ENCODE data around the gene MSTO1.
"Not testable (repeated sequence)": the region's sequence is repeated elsewhere in the genome, so short reads cannot be mapped to it uniquely, and the experiment has no call there.

MSTO1 gene

GRCh38 chr1:155613226-155613625, 3.2 kb downstream of the MSTO1 start:
- not testable (repeated sequence) for DNase-seq (ENCODE audit: low read depth)

GRCh38 chr1:155622191-155622590, 12.2 kb downstream of the MSTO1 start:
- no peak for DNase-seq (ENCODE audit: low read depth)

- no peak for DNase-seq (ENCODE audit: low read depth)
Observed at GRCh38 chr1:155623357-155623756, 13.3 kb downstream of the MSTO1 start.

- DNase-seq (ENCODE audit: low read depth): not testable (repeated sequence)
Observed at GRCh38 chr1:155626428-155626827, 16.4 kb downstream of the MSTO1 start.

- DNase-seq (ENCODE audit: low read depth): no peak
Observed at GRCh38 chr1:155636397-155637153, 26.6 kb downstream of the MSTO1 start.

- DNase-seq (ENCODE audit: low read depth): no peak
Observed at GRCh38 chr1:155640367-155640766, 30.3 kb downstream of the MSTO1 start.

- not testable (repeated sequence) for DNase-seq (ENCODE audit: low read depth)
Observed at GRCh38 chr1:155642559-155643180, 32.7 kb downstream of the MSTO1 start.

- no peak for DNase-seq (ENCODE audit: low read depth)
Observed at GRCh38 chr1:155643230-155643629, 33.2 kb downstream of the MSTO1 start.

- no peak for DNase-seq (ENCODE audit: low read depth)
Observed at GRCh38 chr1:155645034-155645598, 35.1 kb downstream of the MSTO1 start.

GRCh38 chr1:155645648-155646047, 35.6 kb downstream of the MSTO1 start:
- DNase-seq (ENCODE audit: low read depth): no peak

GRCh38 chr1:155646307-155646706, 36.3 kb downstream of the MSTO1 start:
- no peak for DNase-seq (ENCODE audit: low read depth)

- DNase-seq (ENCODE audit: low read depth): no peak
Observed at GRCh38 chr1:155648207-155649147, 38.5 kb downstream of the MSTO1 start.

GRCh38 chr1:155649676-155650075, 39.7 kb downstream of the MSTO1 start:
- no peak for DNase-seq (ENCODE audit: low read depth)

- no peak for DNase-seq (ENCODE audit: low read depth)
Observed at GRCh38 chr1:155650231-155650757, 40.3 kb downstream of the MSTO1 start.

- no peak for DNase-seq (ENCODE audit: low read depth)
Observed at GRCh38 chr1:155651861-155652661, 42.0 kb downstream of the MSTO1 start.

GRCh38 chr1:155652951-155653350, 42.9 kb downstream of the MSTO1 start:
- no peak for DNase-seq (ENCODE audit: low read depth)

- no peak for DNase-seq (ENCODE audit: low read depth)
Observed at GRCh38 chr1:155657463-155657862, 47.4 kb downstream of the MSTO1 start.

GRCh38 chr1:155661239-155661638, 51.2 kb downstream of the MSTO1 start:
- not testable (repeated sequence) for DNase-seq (ENCODE audit: low read depth)
